ENCODE measurements around the gene AGPAT3.

Gene AGPAT3

DNA sequence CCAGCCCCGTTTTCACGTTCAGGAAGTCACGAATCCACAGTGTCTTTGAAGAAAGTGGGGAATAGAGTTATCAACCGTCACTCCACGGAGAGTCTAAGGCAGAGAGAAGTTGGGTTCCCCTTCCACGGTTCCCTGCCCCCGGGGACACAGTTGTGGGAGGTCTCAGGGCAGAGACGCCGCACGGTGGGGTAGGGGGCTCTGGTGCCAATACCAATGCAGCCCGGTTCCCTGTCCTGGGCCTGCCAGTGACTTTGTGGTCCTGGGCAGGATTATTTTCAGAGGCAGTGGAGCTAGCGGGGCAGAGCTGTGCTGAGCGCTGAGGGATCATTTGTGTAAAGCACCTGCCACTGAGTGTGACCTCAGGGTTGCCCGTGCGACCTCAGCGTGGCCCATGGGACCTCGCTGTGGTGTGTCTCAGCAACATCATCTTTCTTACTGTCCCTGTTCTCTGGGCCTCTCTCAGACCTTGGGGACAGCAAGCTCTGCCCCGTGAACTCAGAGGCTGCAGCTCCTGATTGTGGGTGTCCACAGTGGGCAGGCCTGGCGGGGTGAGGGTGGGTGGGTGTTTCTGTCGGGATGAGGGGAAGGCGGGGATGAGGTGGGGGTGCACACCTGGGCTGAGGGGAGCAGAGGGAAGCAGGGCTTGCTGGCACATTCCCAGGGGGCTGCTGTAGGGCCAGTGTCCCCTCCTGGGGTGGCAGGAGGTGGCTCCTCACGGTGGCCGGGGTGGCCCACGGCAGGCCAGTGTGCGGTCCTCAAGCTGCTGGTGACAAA lies 65.2 kb downstream of the AGPAT3 start:
- DNase-seq (ENCODE audit: extremely low read depth, insufficient read length) = no peak
- no peak overlapping the region for H3K4me3 ChIP-seq (replicated peaks; ENCODE audit: low read depth, low read length)
- peaks cover 36% of the 10 kb centered on the region for H3K36me3 ChIP-seq (ENCODE audit: control insufficient read depth, insufficient read depth, low read length)
- TF ChIP-seq, protein P1, sequence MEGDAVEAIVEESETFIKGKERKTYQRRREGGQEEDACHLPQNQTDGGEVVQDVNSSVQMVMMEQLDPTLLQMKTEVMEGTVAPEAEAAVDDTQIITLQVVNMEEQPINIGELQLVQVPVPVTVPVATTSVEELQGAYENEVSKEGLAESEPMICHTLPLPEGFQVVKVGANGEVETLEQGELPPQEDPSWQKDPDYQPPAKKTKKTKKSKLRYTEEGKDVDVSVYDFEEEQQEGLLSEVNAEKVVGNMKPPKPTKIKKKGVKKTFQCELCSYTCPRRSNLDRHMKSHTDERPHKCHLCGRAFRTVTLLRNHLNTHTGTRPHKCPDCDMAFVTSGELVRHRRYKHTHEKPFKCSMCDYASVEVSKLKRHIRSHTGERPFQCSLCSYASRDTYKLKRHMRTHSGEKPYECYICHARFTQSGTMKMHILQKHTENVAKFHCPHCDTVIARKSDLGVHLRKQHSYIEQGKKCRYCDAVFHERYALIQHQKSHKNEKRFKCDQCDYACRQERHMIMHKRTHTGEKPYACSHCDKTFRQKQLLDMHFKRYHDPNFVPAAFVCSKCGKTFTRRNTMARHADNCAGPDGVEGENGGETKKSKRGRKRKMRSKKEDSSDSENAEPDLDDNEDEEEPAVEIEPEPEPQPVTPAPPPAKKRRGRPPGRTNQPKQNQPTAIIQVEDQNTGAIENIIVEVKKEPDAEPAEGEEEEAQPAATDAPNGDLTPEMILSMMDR (IDR thresholded peaks at IDR 0.05; ENCODE audit: insufficient read depth, low read length, poor library complexity, severe bottlenecking) = no peak
- H3K27me3 ChIP-seq (replicated peaks; ENCODE audit: control insufficient read depth, insufficient read depth, low read length) = no peaks in the 10 kb centered on the region

DNA sequence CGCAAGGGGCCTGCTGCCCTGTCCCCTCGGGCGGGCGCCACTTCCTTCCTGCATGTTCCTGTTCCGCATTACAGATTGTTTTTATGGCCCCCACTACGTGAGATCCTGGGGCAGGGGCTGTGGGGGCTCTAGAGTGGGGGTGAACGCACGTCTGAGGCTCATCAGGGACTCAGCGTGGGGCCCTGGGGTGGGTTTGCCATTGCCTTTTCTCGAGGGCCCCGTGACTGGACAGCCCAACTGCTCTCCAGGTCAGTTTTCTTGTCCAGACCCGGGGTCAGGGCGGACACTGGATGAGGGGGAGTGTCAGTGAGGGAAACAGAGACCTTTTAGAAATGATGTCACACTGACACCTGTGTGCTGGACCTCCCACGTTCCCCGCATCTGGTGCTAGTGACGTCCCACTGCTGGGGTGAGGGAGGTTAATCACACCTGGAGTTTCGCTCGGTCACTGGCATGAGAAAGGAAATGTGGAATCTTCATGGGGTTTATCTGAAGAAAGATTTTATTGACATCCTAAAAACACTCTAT lies 65.9 kb downstream of the AGPAT3 start:
- peaks cover 36% of the 10 kb centered on the region for H3K36me3 ChIP-seq (ENCODE audit: control insufficient read depth, insufficient read depth, low read length)
- H3K4me3 ChIP-seq (replicated peaks; ENCODE audit: low read depth, low read length) = no peak overlapping the region
- no peak for DNase-seq (ENCODE audit: extremely low read depth, insufficient read length)
- H3K27me3 ChIP-seq (replicated peaks; ENCODE audit: control insufficient read depth, insufficient read depth, low read length) = no peaks in the 10 kb centered on the region
- TF ChIP-seq, protein P1 (IDR thresholded peaks at IDR 0.05; ENCODE audit: insufficient read depth, low read length, poor library complexity, severe bottlenecking) = no peak

DNA sequence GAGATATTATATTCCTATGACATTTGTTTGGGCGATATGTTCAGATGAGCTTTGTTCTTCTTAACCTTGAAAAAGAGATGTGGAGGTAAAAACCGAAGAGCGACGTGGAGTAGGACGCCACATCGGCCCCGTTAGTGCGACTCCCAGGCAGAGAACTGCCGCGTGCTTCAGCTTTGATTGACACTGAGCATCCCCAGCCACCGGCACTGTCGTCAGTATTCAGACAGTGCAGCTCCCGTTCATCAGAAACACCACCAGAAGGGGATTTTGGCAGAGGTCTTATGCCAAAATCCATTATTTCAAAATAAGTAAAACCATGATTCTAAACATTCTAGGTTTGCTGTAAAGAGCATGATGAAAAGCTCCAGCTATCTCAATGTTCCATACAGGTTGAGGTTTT lies 66.5 kb downstream of the AGPAT3 start:
- DNase-seq (ENCODE audit: extremely low read depth, insufficient read length) = no peak
- Histone ChIP-seq H3K27me3 (replicated peaks; ENCODE audit: control insufficient read depth, insufficient read depth, low read length) (no peaks in the 10 kb centered on the region), H3K4me3 (replicated peaks; ENCODE audit: low read depth, low read length) (no peak overlapping the region), H3K36me3 (ENCODE audit: control insufficient read depth, insufficient read depth, low read length) (peaks cover 39% of the 10 kb centered on the region)
- TF ChIP-seq, protein P1 (IDR thresholded peaks at IDR 0.05; ENCODE audit: insufficient read depth, low read length, poor library complexity, severe bottlenecking) = no peak

DNA sequence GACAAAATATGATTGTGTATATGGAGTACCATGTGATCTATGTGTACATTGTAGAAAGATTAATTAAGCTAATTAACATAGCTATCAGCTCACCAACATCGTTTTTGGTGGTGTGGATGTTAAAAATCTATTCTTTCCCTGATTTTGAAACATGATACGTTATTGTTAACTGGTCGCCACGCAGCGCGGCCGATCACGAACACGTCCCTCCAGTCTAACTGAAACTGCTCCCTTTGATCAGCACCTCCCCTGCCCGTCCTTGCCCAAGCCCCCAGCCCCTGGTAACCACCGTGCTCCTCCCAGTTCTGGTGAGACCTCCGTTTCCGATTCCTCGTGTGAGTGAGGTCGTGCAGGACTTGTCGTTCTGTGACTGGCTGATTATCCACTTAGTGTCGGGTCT lies 67.0 kb downstream of the AGPAT3 start:
- DNase-seq (ENCODE audit: extremely low read depth, insufficient read length) = no peak
- TF ChIP-seq, protein P1 (IDR thresholded peaks at IDR 0.05; ENCODE audit: insufficient read depth, low read length, poor library complexity, severe bottlenecking) = no peak
- Histone ChIP-seq H3K36me3 (ENCODE audit: control insufficient read depth, insufficient read depth, low read length) (peaks cover 39% of the 10 kb centered on the region), H3K4me3 (replicated peaks; ENCODE audit: low read depth, low read length) (no peak overlapping the region), H3K27me3 (replicated peaks; ENCODE audit: control insufficient read depth, insufficient read depth, low read length) (no peaks in the 10 kb centered on the region)

DNA sequence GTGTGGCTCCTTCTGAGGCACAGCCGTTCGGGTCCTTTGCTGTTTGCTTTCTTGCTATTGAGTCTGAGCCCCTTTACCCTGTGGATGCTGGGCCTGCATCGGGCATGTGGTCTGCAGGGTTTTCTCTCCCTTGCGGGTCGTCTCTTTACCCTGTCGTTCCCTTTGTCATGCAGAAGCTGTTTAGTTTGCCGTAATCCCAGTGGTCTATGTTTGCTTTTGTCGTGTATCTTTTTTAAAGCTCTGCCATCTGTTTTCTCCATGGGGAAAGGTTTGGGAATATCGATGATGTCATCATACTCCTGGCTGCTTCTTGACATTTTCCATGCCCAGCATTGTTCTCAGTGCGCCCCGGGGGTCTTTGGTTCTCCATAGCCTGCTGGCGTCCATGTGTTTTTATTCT lies 68.2 kb downstream of the AGPAT3 start:
- no peak for DNase-seq (ENCODE audit: extremely low read depth, insufficient read length)
- TF ChIP-seq, protein P1 (IDR thresholded peaks at IDR 0.05; ENCODE audit: insufficient read depth, low read length, poor library complexity, severe bottlenecking) = no peak
- H3K27me3 ChIP-seq (replicated peaks; ENCODE audit: control insufficient read depth, insufficient read depth, low read length) = no peaks in the 10 kb centered on the region
- peaks cover 31% of the 10 kb centered on the region for H3K36me3 ChIP-seq (ENCODE audit: control insufficient read depth, insufficient read depth, low read length)
- no peak overlapping the region for H3K4me3 ChIP-seq (replicated peaks; ENCODE audit: low read depth, low read length)

All from GM06990 (cell line).